Activated naive CD4-positive, alpha-beta T cell treated with anti-CD3 and anti-CD28 coated beads for 36 hours (primary cell): Measurements from ENCODE around the gene RNF217. TPM values are rescaled to one million over a fixed set of nuclear protein-coding genes. Genes with fewer than 3 reads are reported as not detected.

Experiments
- CTCF ChIA-PET: fragments of 350-600 bp; sonication (Branson Sonifier 250); formaldehyde crosslinking; loops from one replicate; lab custom pipeline; 2021; ENCODE audit warnings: antibody characterized with exemption; lab: Charles Lee
- DNase-seq: peaks from one replicate; pipeline ENCODE4 v3.0.0-alpha.2; 2020
- H3K27ac Mint-ChIP-seq: one replicate; pipeline ENCODE4 v1.8.0; 2021; ENCODE audit warnings: mild to moderate bottlenecking, mixed read lengths
- H3K27me3 Mint-ChIP-seq: one replicate; pipeline ENCODE4 v1.8.0; 2021; ENCODE audit warnings: low read depth, mixed read lengths
- H3K36me3 Mint-ChIP-seq: one replicate; pipeline ENCODE4 v1.8.0; 2021; ENCODE audit warnings: low read depth, mixed read lengths
- H3K4me1 Mint-ChIP-seq: one replicate; pipeline ENCODE4 v1.8.0; 2021; ENCODE audit warnings: low read depth, mixed read lengths
- H3K4me3 Mint-ChIP-seq: one replicate; pipeline ENCODE4 v1.8.0; 2021; ENCODE audit warnings: mild to moderate bottlenecking, moderate library complexity, mixed read lengths
- H3K9me3 Mint-ChIP-seq: one replicate; pipeline ENCODE4 v1.8.0; 2021; ENCODE audit warnings: mixed read lengths
- intact Hi-C: fragments of 100-400 bp; cut with micrococcal nuclease; formaldehyde crosslinking; loops from one replicate; pipeline ENCODE4 v1.15.1; 2023
- total RNA-seq, 2 experiments: library from RNA; stranded (reverse); gene quantifications; one replicate each; pipeline ENCODE4 v1.2.3, GENCODE V29; 2021

The RNF217 gene
- total RNA-seq, 2 experiments from 2014 or later: 1.8 to 2.4 TPM

DNA sequence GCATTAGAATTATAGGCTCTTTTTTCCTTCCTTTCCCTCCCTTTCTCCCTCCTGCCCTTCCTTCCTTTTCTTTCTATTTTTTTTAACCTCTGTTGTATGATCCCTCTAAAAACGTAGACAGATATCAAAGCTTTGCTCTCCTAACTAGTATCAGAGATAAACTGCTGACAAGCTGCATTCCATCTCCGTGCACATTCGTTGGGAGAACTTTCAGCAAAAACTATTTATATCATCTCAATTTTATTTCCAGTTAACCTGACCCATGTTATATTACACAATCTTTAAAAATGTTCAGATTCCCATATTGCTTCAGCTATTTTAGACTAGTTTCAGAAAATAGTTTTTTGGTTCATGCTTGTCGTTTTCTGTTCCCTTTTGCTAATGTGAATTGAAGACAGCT, 47.3 kb downstream of the RNF217 start:
- no peak for DNase-seq
- Mint-ChIP-seq H3K9me3 (peaks cover 2% of the 10 kb centered on the region), H3K4me1 (peaks cover 13% of the 10 kb centered on the region), H3K36me3 (no peaks in the 10 kb centered on the region), H3K27me3 (peaks cover 3% of the 10 kb centered on the region), H3K4me3 (no peak overlapping the region), H3K27ac (no peak overlapping the region)
- intact Hi-C loops: no loop called here
- CTCF ChIA-PET: interaction anchor here (0.7 kb wide), 1 partner anchor 153 kb away, joined by 3 read pairs; no protein-coding TSS in a partner anchor

DNA sequence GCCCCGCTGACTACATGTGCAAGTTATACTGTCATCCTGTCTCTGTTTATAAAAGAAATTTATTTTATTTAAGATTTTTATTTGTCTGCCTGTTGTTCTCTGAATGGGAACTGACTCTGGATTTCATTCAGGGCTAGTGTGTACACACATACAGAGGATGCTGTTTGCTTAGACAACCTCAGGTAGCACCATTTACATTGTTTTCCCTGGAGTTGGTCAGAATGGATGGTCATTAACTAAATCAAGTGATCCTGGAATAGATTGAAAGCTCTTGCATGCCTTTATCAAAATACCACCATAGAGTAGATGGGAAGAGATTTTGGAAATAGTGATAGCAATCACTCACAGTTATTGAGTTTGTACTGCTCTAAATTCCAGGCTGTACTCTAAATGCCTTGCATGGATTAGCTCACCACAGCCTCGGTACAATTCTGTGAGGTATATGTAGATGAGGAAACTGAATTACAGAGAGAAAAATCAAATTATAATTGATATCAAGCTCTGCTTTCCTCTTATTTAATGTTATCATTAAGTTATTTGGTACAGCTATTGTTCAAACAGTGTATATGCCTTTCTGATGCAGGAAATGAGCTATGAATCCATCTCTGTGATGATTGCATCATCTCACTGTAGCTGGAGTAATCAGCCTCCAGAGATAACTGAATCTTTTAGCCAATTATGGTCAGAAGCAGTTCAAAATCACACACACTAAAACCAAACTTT, 51.9 kb downstream of the RNF217 start:
- H3K9me3 Mint-ChIP-seq: no peaks in the 10 kb centered on the region
- no peaks in the 10 kb centered on the region for H3K36me3 Mint-ChIP-seq
- CTCF ChIA-PET: no interaction called here

DNA sequence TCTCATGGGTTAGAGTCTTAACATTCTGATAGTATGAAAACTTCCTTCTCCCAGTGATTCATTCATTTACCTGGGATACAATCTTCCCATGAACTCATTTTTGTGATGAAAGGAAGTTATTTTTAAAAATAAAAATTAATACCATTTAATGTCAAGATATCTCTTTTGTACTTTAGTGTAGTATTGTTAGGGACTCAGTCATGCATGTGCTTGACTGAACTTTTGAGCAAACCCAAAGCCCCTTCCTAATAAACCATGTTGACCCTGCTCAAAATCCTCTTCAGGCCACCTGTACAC, 52.4 kb downstream of the RNF217 start:
- Mint-ChIP-seq H3K4me3 (no peak overlapping the region), H3K27ac (peak overlapping the region; percentile 3), H3K4me1 (peaks cover 13% of the 10 kb centered on the region), H3K9me3 (no peaks in the 10 kb centered on the region), H3K27me3 (peaks cover under 1% of the 10 kb centered on the region), H3K36me3 (no peaks in the 10 kb centered on the region)
- intact Hi-C loops: loop anchor here (2.0 kb wide), 1 partner anchor 56 kb away; no protein-coding TSS in a partner anchor
- CTCF ChIA-PET: no interaction called here
- DNase-seq: no peak

More for the DNA sequence above, 51.9 kb downstream of the RNF217 start:
- Mint-ChIP-seq H3K4me1 (peaks cover 13% of the 10 kb centered on the region), H3K27me3 (peaks cover 3% of the 10 kb centered on the region), H3K4me3 (no peak overlapping the region), H3K27ac (peak overlapping the region; percentile 3)
- intact Hi-C loops: loop anchor here (2.0 kb wide), 1 partner anchor 55 kb away; no protein-coding TSS in a partner anchor
- no peak for DNase-seq

DNA sequence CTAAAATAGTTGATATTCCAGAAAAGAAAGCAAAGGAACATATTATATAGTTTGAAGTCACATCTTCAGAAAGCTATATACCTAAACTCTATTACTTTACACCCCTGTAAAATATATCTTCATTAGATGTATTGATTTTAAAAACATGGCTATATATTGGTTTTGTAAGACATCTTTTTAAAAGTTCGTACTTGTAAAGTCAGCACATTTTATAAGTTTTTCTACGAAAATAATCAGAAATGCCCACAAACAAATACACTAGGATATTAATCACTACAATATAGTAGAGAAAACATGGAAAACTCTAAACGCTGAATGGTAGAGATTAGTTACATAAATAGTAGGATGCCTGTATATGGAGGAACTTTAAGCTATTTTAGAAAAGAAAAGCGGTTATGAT, 52.9 kb downstream of the RNF217 start:
- CTCF ChIA-PET: no interaction called here

DNA sequence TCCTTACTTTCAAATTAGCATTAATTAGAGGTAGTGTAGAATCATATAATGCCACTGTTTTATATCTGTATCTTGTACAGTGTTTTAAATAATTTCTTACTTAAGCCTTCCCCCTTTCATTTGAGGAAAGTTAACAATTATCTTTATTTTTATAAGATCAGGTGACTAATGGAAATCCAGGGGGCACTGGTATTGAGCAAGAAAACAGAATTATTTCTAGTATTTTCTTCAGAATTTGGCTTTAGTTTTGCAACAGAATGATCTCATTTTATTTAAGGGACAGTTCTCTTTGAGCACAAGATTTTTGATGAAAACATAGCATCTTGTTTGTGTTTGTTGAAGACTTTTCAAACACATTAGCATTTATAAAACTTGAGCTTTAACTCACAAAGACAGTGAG, 55.9 kb downstream of the RNF217 start:
- Mint-ChIP-seq H3K9me3 (no peaks in the 10 kb centered on the region), H3K27ac (no peak overlapping the region), H3K27me3 (no peaks in the 10 kb centered on the region), H3K4me3 (no peak overlapping the region), H3K36me3 (no peaks in the 10 kb centered on the region), H3K4me1 (peaks cover 10% of the 10 kb centered on the region)
- no peak for DNase-seq
- CTCF ChIA-PET: interaction anchor here (1.0 to 1.5 kb wide), 2 partner anchors 13 to 96 kb away, joined by 3 read pairs; no protein-coding TSS in a partner anchor
- intact Hi-C loops: no loop called here

More for the DNA sequence above, 52.9 kb downstream of the RNF217 start:
- Mint-ChIP-seq H3K27ac (no peak overlapping the region), H3K36me3 (no peaks in the 10 kb centered on the region), H3K27me3 (no peaks in the 10 kb centered on the region), H3K4me1 (peaks cover 13% of the 10 kb centered on the region), H3K4me3 (no peak overlapping the region), H3K9me3 (no peaks in the 10 kb centered on the region)
- DNase-seq: no peak
- intact Hi-C loops: loop anchor here (2.0 kb wide), 1 partner anchor 56 kb away; no protein-coding TSS in a partner anchor

DNA sequence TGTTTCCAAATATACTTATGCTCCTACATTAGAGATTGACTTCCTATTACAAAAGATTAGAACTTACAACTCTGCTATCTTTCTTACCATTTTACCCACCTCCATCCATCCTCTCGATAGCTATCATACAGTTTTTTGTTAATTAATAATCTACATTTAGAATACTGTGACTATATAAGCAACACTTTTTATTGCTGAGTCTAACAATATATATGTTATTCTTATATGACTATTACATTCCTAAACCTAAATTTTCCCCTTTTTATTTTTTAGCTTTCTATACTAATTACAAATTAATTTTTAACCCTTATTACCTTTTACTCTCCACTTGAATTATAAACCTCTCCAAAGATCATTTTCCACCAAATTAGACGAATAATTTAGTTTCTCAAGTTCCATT, 57.0 kb downstream of the RNF217 start:
- no peak overlapping the region for H3K27ac Mint-ChIP-seq
- CTCF ChIA-PET: no interaction called here
- intact Hi-C loops: no loop called here
- no peak overlapping the region for H3K4me3 Mint-ChIP-seq
- peaks cover 2% of the 10 kb centered on the region for H3K4me1 Mint-ChIP-seq
- no peaks in the 10 kb centered on the region for H3K9me3 Mint-ChIP-seq
- H3K27me3 Mint-ChIP-seq: no peaks in the 10 kb centered on the region
- DNase-seq: no peak
- H3K36me3 Mint-ChIP-seq: no peaks in the 10 kb centered on the region

DNA sequence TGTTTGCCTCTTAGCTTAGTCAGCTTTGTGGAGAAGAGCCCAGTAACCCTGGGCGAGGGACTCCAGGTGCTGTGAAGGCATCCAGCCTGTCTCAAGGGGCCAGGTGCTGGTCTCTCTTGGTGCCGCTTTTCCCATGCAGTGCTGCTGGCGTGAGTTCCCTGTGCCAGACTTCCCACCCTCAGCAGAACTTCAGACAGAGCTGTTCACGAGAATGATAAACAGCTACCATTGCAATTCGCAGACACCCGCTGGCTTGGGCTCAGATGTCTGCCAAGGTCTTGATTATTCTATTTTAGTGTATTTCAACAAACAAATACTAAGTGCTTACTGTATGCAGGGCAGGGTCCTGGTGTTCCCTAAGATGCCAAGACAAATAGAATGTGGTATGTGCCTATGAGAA, 57.7 kb downstream of the RNF217 start:
- no peaks in the 10 kb centered on the region for H3K9me3 Mint-ChIP-seq
- no peaks in the 10 kb centered on the region for H3K36me3 Mint-ChIP-seq
- DNase-seq: no peak
- no peak overlapping the region for H3K4me3 Mint-ChIP-seq
- H3K4me1 Mint-ChIP-seq: no peaks in the 10 kb centered on the region
- CTCF ChIA-PET: no interaction called here
- H3K27ac Mint-ChIP-seq: no peak overlapping the region
- intact Hi-C loops: no loop called here
- H3K27me3 Mint-ChIP-seq: no peaks in the 10 kb centered on the region

DNA sequence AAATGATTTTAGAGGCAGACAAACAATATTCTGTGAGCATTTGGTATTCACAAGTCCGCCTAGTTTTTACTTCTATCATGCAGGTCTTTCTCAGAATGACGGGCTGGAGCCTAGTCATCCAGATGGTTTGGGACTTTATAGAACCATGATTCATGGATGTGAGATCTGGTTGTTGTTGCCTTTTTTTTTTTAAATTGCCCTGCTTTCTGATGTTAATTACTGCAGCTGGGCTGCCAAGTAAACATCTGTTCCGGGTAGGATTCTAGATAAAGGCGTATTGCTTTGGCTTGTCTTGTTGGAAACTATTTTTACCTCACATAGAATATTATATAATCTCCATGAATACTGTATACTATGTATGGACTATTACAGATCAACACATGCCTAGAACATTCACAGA, 58.1 kb downstream of the RNF217 start:
- Mint-ChIP-seq H3K36me3 (no peaks in the 10 kb centered on the region), H3K27ac (no peak overlapping the region), H3K4me3 (no peak overlapping the region), H3K9me3 (no peaks in the 10 kb centered on the region), H3K27me3 (no peaks in the 10 kb centered on the region), H3K4me1 (no peaks in the 10 kb centered on the region)
- CTCF ChIA-PET: no interaction called here
- no peak for DNase-seq
- intact Hi-C loops: no loop called here

DNA sequence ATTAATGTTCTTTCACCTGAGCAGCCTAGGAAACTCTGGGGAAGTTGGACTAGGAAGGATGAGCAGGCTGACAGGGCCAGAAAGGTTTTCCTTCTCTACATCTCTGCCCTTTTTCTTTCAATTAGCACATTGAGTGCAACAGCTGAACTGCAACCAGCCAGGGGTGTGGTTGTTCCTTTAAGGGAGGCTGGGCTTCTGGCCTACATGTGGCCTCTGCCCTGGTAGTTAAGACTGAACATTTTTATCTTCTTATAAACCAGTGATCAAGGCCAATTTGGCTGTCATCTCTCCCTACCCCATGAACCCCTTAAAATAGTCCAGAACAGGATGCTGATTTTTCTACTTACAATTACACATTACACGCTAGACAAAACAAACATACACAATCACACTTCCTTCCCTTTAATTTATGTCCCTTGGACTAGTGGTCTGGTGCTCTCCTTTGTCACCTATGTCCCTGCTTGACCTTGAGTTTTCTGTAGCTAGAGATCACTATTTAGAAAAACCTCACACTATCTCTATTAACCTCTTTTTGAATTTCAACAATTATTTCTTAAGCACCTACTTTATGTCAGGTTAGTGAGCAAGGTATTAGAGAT, 60.3 kb downstream of the RNF217 start:
- Mint-ChIP-seq H3K9me3 (peaks cover 4% of the 10 kb centered on the region), H3K27me3 (peaks cover 5% of the 10 kb centered on the region), H3K36me3 (no peaks in the 10 kb centered on the region), H3K4me1 (no peaks in the 10 kb centered on the region), H3K4me3 (no peak overlapping the region), H3K27ac (no peak overlapping the region)
- intact Hi-C loops: no loop called here
- no peak for DNase-seq
- CTCF ChIA-PET: interaction anchor here (0.7 kb wide), 1 partner anchor 93 kb away, joined by 3 read pairs; no protein-coding TSS in a partner anchor

DNA sequence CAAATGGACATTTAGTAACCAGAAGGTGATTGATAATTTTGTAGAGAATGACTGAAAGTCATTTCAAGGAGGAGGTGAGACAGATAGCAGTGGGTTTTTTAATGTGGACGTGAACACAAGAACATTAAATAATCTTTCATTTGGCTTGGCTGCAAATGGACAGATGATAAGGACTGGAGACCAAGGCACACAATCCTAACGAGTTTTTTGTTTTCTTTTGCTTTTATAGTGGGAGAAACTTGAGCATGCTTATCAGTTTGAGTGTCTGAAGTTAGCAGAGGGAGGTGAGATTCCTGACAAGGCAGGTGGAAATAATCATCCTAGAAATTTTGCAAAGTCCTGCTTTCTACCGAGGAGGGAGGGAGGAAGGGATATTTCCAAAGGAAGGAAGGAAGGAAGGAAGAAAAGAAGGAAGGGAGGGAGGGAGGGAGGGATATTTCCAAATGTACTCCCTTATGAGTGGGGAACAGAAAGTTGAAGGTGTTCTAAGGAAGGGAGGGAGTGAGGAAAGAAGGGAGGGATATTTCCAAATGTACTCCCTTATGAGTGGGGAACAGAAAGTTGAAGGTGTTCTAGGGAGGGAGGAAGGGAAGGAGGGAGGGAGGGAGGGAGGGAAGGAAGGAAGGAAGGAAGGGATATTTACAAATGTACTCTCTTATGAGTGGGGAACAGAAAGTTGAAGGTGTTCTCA, 63.1 kb downstream of the RNF217 start:
- H3K27ac Mint-ChIP-seq: no peak overlapping the region
- no peak overlapping the region for H3K4me3 Mint-ChIP-seq
- no peak for DNase-seq
- intact Hi-C loops: no loop called here
- CTCF ChIA-PET: interaction anchor here (0.6 kb wide), 1 partner anchor 71 kb away, joined by 3 read pairs; no protein-coding TSS in a partner anchor
- peaks cover 5% of the 10 kb centered on the region for H3K9me3 Mint-ChIP-seq
- H3K36me3 Mint-ChIP-seq: no peaks in the 10 kb centered on the region
- no peaks in the 10 kb centered on the region for H3K4me1 Mint-ChIP-seq
- H3K27me3 Mint-ChIP-seq: peaks cover 6% of the 10 kb centered on the region

DNA sequence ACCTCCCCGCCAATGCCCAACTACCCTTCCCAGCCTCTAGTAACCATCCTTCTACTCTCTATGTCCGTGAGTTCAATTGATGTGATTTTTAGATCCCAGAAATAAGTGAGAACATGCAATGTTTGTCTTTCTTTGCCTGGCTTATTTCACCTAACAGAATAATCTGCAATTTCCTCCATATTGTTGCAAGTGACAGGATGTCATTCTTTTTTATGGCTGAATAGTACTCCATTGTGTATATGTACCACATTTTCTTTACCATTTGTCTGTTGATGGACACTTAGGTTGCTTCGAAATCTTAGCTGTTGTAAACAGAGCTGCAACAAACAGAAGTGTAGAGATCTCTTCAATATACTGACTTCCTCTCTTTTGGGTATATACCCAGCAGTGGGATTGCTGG, 65.0 kb downstream of the RNF217 start:
- intact Hi-C loops: no loop called here
- H3K27me3 Mint-ChIP-seq: peaks cover 6% of the 10 kb centered on the region
- H3K27ac Mint-ChIP-seq: no peak overlapping the region
- no peaks in the 10 kb centered on the region for H3K36me3 Mint-ChIP-seq
- H3K4me3 Mint-ChIP-seq: no peak overlapping the region
- no peaks in the 10 kb centered on the region for H3K4me1 Mint-ChIP-seq
- H3K9me3 Mint-ChIP-seq: peaks cover 5% of the 10 kb centered on the region
- CTCF ChIA-PET: no interaction called here
- no peak for DNase-seq

DNA sequence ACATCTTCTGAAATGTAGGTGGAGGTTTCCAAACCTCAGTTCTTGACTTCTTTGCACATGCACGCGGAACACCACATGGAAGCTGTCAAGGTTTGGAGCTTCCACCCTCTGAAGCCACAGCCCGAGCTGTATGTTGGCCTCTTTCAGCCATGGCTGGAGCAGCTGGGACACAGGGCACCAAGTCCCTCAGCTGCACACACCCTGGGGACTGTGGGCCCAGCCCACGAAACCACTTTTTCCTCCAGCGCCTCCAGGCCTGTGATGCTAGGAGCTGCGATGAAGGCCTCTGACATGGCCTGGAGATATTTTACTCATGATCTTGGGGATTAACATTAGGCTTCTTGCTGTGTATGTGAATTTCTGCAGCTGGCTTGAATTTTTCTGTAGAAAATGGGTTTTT, 68.7 kb downstream of the RNF217 start:
- Mint-ChIP-seq H3K4me3 (no peak overlapping the region), H3K36me3 (no peaks in the 10 kb centered on the region), H3K27me3 (peaks cover 6% of the 10 kb centered on the region), H3K9me3 (peaks cover 5% of the 10 kb centered on the region), H3K27ac (no peak overlapping the region), H3K4me1 (no peaks in the 10 kb centered on the region)
- DNase-seq: no peak
- CTCF ChIA-PET: interaction anchor here (0.6 to 0.7 kb wide), 2 partner anchors 13 to 15 kb away, joined by 3 read pairs; no protein-coding TSS in a partner anchor
- intact Hi-C loops: no loop called here
